GM21717 (cell line): ENCODE results near the gene TMEM51.
A peak's percentile ranks its signal among the peaks of the same experiment; 100 is the strongest.

Experiments used
- ATAC-seq: cut with Tn5 transposase; IDR thresholded peaks from one replicate; pipeline ENCODE4 v1.9.1; 2021; ENCODE audit warnings: mild to moderate bottlenecking, moderate library complexity; ENCODE audit not compliant: unreplicated experiment

Gene TMEM51

GRCh38 chr1:15152318-15153183, 996 bp upstream of the TMEM51 start:
- ATAC-seq: no peak

- no peak for ATAC-seq
These were observed 414 bp downstream of the TMEM51 start for GRCh38 chr1:15153842-15154479.

GRCh38 chr1:15154480-15155036, 1.0 kb downstream of the TMEM51 start:
- ATAC-seq: no peak

GRCh38 chr1:15155191-15155590, 1.6 kb downstream of the TMEM51 start:
- ATAC-seq: no peak

- ATAC-seq: peak; percentile 56
These were observed 2.6 kb downstream of the TMEM51 start for GRCh38 chr1:15155888-15156741.

GRCh38 chr1:15156807-15157380, 3.3 kb downstream of the TMEM51 start:
- ATAC-seq: no peak

- no peak for ATAC-seq
These were observed 4.2 kb downstream of the TMEM51 start for GRCh38 chr1:15157524-15158399.

GRCh38 chr1:15158506-15159165, 5.1 kb downstream of the TMEM51 start:
- no peak for ATAC-seq

- ATAC-seq: no peak
These were observed 5.6 kb downstream of the TMEM51 start for GRCh38 chr1:15159166-15159555.

- ATAC-seq: no peak
These were observed 7.1 kb downstream of the TMEM51 start for GRCh38 chr1:15160626-15161025.

- no peak for ATAC-seq
These were observed 13.8 kb downstream of the TMEM51 start for GRCh38 chr1:15167386-15167785.

GRCh38 chr1:15168479-15168878, 14.9 kb downstream of the TMEM51 start:
- no peak for ATAC-seq

GRCh38 chr1:15170071-15170470, 16.5 kb downstream of the TMEM51 start:
- no peak for ATAC-seq

- ATAC-seq: no peak
These were observed 17.8 kb downstream of the TMEM51 start for GRCh38 chr1:15171271-15171908.

- ATAC-seq: no peak
These were observed 19.1 kb downstream of the TMEM51 start for GRCh38 chr1:15172405-15173259.

- no peak for ATAC-seq
These were observed 20.5 kb downstream of the TMEM51 start for GRCh38 chr1:15173863-15174614.

GRCh38 chr1:15174615-15174983, 21.1 kb downstream of the TMEM51 start:
- no peak for ATAC-seq
